Osteoblast (primary cell): Measurements from ENCODE around the gene FBLN7. TPM values are rescaled to one million over a fixed set of nuclear protein-coding genes. Genes with fewer than 3 reads are reported as not detected.
A peak's percentile ranks its signal among the peaks of the same experiment; 100 is the strongest.
"Not testable (repeated sequence)": the region's sequence is repeated elsewhere in the genome, so short reads cannot be mapped to it uniquely, and the experiment has no call there.

Source experiments
- DNase-seq: peaks from one replicate; pipeline ENCODE4 v3.0.0; 2011; ENCODE audit warnings: low spot score, mixed read lengths; ENCODE audit not compliant: insufficient read length; ENCODE audit errors: missing footprints
- H2AFZ ChIP-seq: 2 replicates; pipeline ENCODE4 v1.6.0; 2011; ENCODE audit warnings: mild to moderate bottlenecking, low read length
- H3K27ac ChIP-seq: 2 replicates; pipeline ENCODE4 v1.5.1; 2011; ENCODE audit warnings: mild to moderate bottlenecking, low read depth, low read length, moderate library complexity
- H3K27me3 ChIP-seq: 2 replicates; pipeline ENCODE4 v1.6.0; 2012; ENCODE audit warnings: mild to moderate bottlenecking, control low read depth, inconsistent platforms, low read length, moderate library complexity; ENCODE audit not compliant: insufficient read depth
- H3K36me3 ChIP-seq: 2 replicates; pipeline ENCODE4 v1.5.1; 2011; ENCODE audit warnings: mild to moderate bottlenecking, low read length, control low read depth, moderate library complexity; ENCODE audit not compliant: insufficient read depth
- H3K4me1 ChIP-seq: 2 replicates; pipeline ENCODE4 v1.5.1; 2011; ENCODE audit warnings: mild to moderate bottlenecking, low read length, control low read depth, moderate library complexity; ENCODE audit not compliant: insufficient read depth
- H3K4me2 ChIP-seq: 2 replicates; pipeline ENCODE4 v1.6.0; 2011; ENCODE audit warnings: mild to moderate bottlenecking, low read length; ENCODE audit not compliant: insufficient read depth
- H3K4me3 ChIP-seq: fragments of 200-600 bp; sonication (generic); 3 replicates; pipeline ENCODE4 v1.5.1; 2012; ENCODE audit warnings: mild to moderate bottlenecking, low read length, inconsistent platforms; ENCODE audit not compliant: insufficient read depth
- H3K79me2 ChIP-seq: 2 replicates; pipeline ENCODE4 v1.6.0; 2012; ENCODE audit warnings: mild to moderate bottlenecking, low read length, control low read depth, inconsistent platforms; ENCODE audit not compliant: insufficient read depth
- H3K9me3 ChIP-seq: 2 replicates; pipeline ENCODE4 v1.5.1; 2011; ENCODE audit warnings: low read depth, low read length, control low read depth
- H4K20me1 ChIP-seq: 2 replicates; pipeline ENCODE4 v1.6.0; 2012; ENCODE audit warnings: mild to moderate bottlenecking, low read length, control low read depth; ENCODE audit not compliant: insufficient read depth
- total RNA-seq: library from RNA; depleted of rRNA; stranded (reverse); fragments of >200 nt; gene quantifications from 2 replicates; pipeline ENCODE4 v1.2.3, GENCODE V29; 2012
- TF ChIP-seq, protein P1 (sequence below): IDR thresholded peaks from 2 replicates; pipeline ENCODE4 v1.5.1; 2011; ENCODE audit warnings: mild to moderate bottlenecking, low read depth, low read length, moderate library complexity; ENCODE audit errors: extremely low read depth

Gene FBLN7
- total RNA-seq, 1 donor, result 5.8 TPM

DNA sequence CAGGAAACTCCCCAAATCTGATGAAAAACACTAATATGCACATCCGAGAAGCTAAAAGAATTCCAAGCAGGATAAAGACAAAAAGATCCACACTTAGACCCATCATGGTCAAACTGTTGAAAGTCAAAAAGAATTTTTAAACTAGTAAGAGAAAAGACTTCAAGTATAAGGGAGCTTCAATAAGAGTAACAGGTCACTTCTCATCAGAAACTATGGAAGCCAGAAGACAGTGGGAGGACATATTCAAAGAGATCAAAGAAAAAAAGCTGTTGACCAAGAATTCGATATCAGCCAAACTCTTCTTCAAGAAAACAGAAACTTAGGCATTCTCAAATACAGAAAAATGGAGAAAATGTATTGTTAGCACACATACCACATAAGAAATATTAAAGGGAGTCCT, 66.2 kb downstream of the FBLN7 start:
- H4K20me1 ChIP-seq, result no peaks in the 10 kb centered on the region
- no peak overlapping the region for H3K27ac ChIP-seq
- TF ChIP-seq, protein P1, sequence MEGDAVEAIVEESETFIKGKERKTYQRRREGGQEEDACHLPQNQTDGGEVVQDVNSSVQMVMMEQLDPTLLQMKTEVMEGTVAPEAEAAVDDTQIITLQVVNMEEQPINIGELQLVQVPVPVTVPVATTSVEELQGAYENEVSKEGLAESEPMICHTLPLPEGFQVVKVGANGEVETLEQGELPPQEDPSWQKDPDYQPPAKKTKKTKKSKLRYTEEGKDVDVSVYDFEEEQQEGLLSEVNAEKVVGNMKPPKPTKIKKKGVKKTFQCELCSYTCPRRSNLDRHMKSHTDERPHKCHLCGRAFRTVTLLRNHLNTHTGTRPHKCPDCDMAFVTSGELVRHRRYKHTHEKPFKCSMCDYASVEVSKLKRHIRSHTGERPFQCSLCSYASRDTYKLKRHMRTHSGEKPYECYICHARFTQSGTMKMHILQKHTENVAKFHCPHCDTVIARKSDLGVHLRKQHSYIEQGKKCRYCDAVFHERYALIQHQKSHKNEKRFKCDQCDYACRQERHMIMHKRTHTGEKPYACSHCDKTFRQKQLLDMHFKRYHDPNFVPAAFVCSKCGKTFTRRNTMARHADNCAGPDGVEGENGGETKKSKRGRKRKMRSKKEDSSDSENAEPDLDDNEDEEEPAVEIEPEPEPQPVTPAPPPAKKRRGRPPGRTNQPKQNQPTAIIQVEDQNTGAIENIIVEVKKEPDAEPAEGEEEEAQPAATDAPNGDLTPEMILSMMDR, result no peak

DNA sequence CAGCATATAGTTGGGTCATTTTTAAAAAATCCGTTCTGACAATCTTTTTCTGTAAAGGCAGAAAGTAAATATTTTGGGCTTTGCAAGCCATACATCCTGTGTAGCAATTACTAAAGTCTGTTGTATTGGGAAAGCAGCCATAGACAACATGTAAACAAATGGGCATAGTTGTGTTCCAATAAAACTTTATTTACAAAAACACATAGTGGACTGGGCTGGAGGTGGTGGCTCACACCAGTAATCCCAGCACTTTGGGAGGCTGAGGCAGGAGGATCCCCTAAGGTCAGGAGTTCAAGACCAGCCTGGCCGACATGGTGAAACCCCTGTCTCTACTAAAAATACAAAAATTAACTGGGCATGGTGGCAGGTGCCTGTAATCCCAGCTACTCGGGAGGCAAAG, 69.7 kb downstream of the FBLN7 start:
- not testable (repeated sequence) for H3K27ac ChIP-seq, H3K36me3 ChIP-seq, H3K4me3 ChIP-seq

More for the DNA sequence above, 66.2 kb downstream of the FBLN7 start:
- no peak overlapping the region for H3K4me2 ChIP-seq
- H3K9me3 ChIP-seq, result peaks cover 3% of the 10 kb centered on the region
- H3K27me3 ChIP-seq, result no peaks in the 10 kb centered on the region
- DNase-seq, result no peak
- H3K4me1 ChIP-seq, result peaks cover 3% of the 10 kb centered on the region
- no peaks in the 10 kb centered on the region for H3K36me3 ChIP-seq
- no peak overlapping the region for H3K4me3 ChIP-seq
- no peak overlapping the region for H2AFZ ChIP-seq
- H3K79me2 ChIP-seq, result no peaks in the 10 kb centered on the region

DNA sequence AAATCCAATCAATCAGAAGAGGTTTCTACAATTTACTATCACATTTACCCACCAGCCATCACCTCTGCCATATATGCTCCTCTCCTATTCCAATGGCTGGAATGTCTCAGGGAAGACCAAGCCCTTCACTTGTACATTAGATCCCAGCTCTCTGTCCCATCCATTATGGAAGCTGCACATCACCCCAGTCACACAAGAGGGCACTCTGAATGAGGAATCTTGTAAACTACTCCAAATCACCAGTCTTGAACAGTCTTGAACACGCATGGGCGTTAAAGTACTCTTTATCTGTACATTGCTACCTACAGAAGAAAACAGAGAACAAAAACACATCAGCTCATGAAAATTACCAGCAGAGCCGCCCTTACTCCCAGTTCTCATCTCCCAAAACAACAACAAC, 78.0 kb downstream of the FBLN7 start:
- no peak for DNase-seq
- H2AFZ ChIP-seq, result no peak overlapping the region
- H3K36me3 ChIP-seq, result no peaks in the 10 kb centered on the region
- no peaks in the 10 kb centered on the region for H3K79me2 ChIP-seq
- no peaks in the 10 kb centered on the region for H3K9me3 ChIP-seq
- H3K4me2 ChIP-seq, result no peak overlapping the region
- no peaks in the 10 kb centered on the region for H4K20me1 ChIP-seq
- H3K27ac ChIP-seq, result no peak overlapping the region
- no peaks in the 10 kb centered on the region for H3K4me1 ChIP-seq
- TF ChIP-seq, protein P1, result peak; percentile 56
- H3K4me3 ChIP-seq, result no peak overlapping the region
- no peaks in the 10 kb centered on the region for H3K27me3 ChIP-seq

More for the DNA sequence above, 69.7 kb downstream of the FBLN7 start:
- not testable (repeated sequence) for H3K9me3 ChIP-seq, H3K4me2 ChIP-seq, H4K20me1 ChIP-seq, H3K79me2 ChIP-seq, H3K4me1 ChIP-seq, H3K27me3 ChIP-seq, H2AFZ ChIP-seq, DNase-seq

DNA sequence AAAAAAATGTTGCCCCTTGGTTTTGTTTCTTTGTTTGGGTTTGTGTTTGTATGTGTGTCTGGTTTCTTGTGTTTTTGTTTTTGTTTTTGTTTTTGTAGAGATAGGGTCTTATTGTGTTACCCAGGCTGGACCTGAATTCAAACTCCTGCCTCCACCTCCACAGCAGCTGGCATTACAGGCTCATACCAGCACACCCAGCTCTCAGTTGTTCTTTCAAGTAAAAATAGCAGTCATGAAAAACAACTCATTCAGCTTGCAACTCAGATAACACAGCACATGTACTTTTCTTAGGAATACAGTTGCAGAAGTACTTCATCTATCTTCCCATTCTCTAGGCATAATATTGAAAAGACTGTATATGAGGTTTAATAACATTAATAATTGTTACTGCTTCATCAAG, 79.7 kb downstream of the FBLN7 start:
- no peaks in the 10 kb centered on the region for H3K79me2 ChIP-seq
- no peak overlapping the region for H3K4me2 ChIP-seq
- no peak overlapping the region for H3K27ac ChIP-seq
- H3K9me3 ChIP-seq, result no peaks in the 10 kb centered on the region
- no peaks in the 10 kb centered on the region for H3K27me3 ChIP-seq
- DNase-seq, result no peak
- TF ChIP-seq, protein P1, result no peak
- no peaks in the 10 kb centered on the region for H4K20me1 ChIP-seq
- no peaks in the 10 kb centered on the region for H3K36me3 ChIP-seq
- H3K4me3 ChIP-seq, result no peak overlapping the region
- no peak overlapping the region for H2AFZ ChIP-seq
- H3K4me1 ChIP-seq, result no peaks in the 10 kb centered on the region
